ENCODE data around the gene TMEM125.

Gene TMEM125

GRCh38 chr1:43243299-43243698, 26.5 kb upstream of the TMEM125 start:
- Histone ChIP-seq H3K27me3 (ENCODE audit: control insufficient read depth, low read length) (no peaks in the 10 kb centered on the region), H3K36me3 (ENCODE audit: control insufficient read depth, low read length) (no peaks in the 10 kb centered on the region), H3K4me1 (ENCODE audit: control insufficient read depth, low read length) (peaks cover 21% of the 10 kb centered on the region), H4K20me1 (ENCODE audit: control insufficient read depth, insufficient read depth, low read depth, low read length) (no peaks in the 10 kb centered on the region), H3F3A (ENCODE audit: control insufficient read depth, insufficient read depth) (peaks cover 3% of the 10 kb centered on the region), H3K27ac (ENCODE audit: low read depth, low read length) (no peak overlapping the region), H3K9me2 (replicated peaks; ENCODE audit: control insufficient read depth, low read length) (no peaks in the 10 kb centered on the region), H3K4me3 (ENCODE audit: low read length) (no peak overlapping the region), H3K4me2 (ENCODE audit: low read length) (no peak overlapping the region), H3K79me2 (ENCODE audit: control insufficient read depth, low read length) (no peaks in the 10 kb centered on the region), H3K9me3 (ENCODE audit: control insufficient read depth, insufficient read depth, low read length) (0 out of 2 replicates have a peak, but pooled peaks cover 3% of the 10 kb centered on the region)
- TF ChIP-seq EZH2phosphoT487 (IDR thresholded peaks at IDR 0.05; ENCODE audit: borderline replicate concordance, low read length) (no peak), CTCF (IDR thresholded peaks at IDR 0.05; ENCODE audit: low read depth, low read length, poor library complexity, severe bottlenecking) (no peak)

- H3K27me3 ChIP-seq (ENCODE audit: control insufficient read depth, low read length), result 0 out of 2 replicates have a peak, but pooled peaks cover 2% of the 10 kb centered on the region
- H3K36me3 ChIP-seq (ENCODE audit: control insufficient read depth, low read length), result no peaks in the 10 kb centered on the region
- no peak overlapping the region for H3K4me3 ChIP-seq (ENCODE audit: low read length)
- no peaks in the 10 kb centered on the region for H3F3A ChIP-seq (ENCODE audit: control insufficient read depth, insufficient read depth)
- no peak overlapping the region for H3K4me2 ChIP-seq (ENCODE audit: low read length)
- H3K79me2 ChIP-seq (ENCODE audit: control insufficient read depth, low read length), result no peaks in the 10 kb centered on the region
- H3K4me1 ChIP-seq (ENCODE audit: control insufficient read depth, low read length), result no peaks in the 10 kb centered on the region
- H4K20me1 ChIP-seq (ENCODE audit: control insufficient read depth, insufficient read depth, low read depth, low read length), result no peaks in the 10 kb centered on the region
- H3K27ac ChIP-seq (ENCODE audit: low read depth, low read length), result no peak overlapping the region
- H3K9me3 ChIP-seq (ENCODE audit: control insufficient read depth, insufficient read depth, low read length), result 0 out of 2 replicates have a peak, but pooled peaks cover 3% of the 10 kb centered on the region
- no peaks in the 10 kb centered on the region for H3K9me2 ChIP-seq (replicated peaks; ENCODE audit: control insufficient read depth, low read length)
- TF ChIP-seq EZH2phosphoT487 (IDR thresholded peaks at IDR 0.05; ENCODE audit: borderline replicate concordance, low read length) (no peak), CTCF (IDR thresholded peaks at IDR 0.05; ENCODE audit: low read depth, low read length, poor library complexity, severe bottlenecking) (no peak)
Observed at GRCh38 chr1:43246466-43247213, 23.1 kb upstream of the TMEM125 start.

- no peaks in the 10 kb centered on the region for H3K4me1 ChIP-seq (ENCODE audit: control insufficient read depth, low read length)
- TF ChIP-seq EZH2phosphoT487 (IDR thresholded peaks at IDR 0.05; ENCODE audit: borderline replicate concordance, low read length) (no peak), CTCF (IDR thresholded peaks at IDR 0.05; ENCODE audit: low read depth, low read length, poor library complexity, severe bottlenecking) (no peak)
- H3K9me2 ChIP-seq (replicated peaks; ENCODE audit: control insufficient read depth, low read length), result no peaks in the 10 kb centered on the region
- H3F3A ChIP-seq (ENCODE audit: control insufficient read depth, insufficient read depth), result no peaks in the 10 kb centered on the region
- H3K79me2 ChIP-seq (ENCODE audit: control insufficient read depth, low read length), result no peaks in the 10 kb centered on the region
- 0 out of 2 replicates have a peak, but pooled peaks cover 3% of the 10 kb centered on the region for H3K9me3 ChIP-seq (ENCODE audit: control insufficient read depth, insufficient read depth, low read length)
- no peaks in the 10 kb centered on the region for H3K36me3 ChIP-seq (ENCODE audit: control insufficient read depth, low read length)
- H3K27me3 ChIP-seq (ENCODE audit: control insufficient read depth, low read length), result 0 out of 2 replicates have a peak, but pooled peaks cover 2% of the 10 kb centered on the region
- H3K4me2 ChIP-seq (ENCODE audit: low read length), result no peak overlapping the region
- H3K4me3 ChIP-seq (ENCODE audit: low read length), result no peak overlapping the region
- no peaks in the 10 kb centered on the region for H4K20me1 ChIP-seq (ENCODE audit: control insufficient read depth, insufficient read depth, low read depth, low read length)
- no peak overlapping the region for H3K27ac ChIP-seq (ENCODE audit: low read depth, low read length)
Observed at GRCh38 chr1:43247256-43247921, 22.4 kb upstream of the TMEM125 start.
